Adrenal gland (tissue), 12 donors: ENCODE results near the gene SBNO2. TPM values are rescaled to one million over a fixed set of nuclear protein-coding genes. Genes with fewer than 3 reads are reported as not detected.
A peak's percentile ranks its signal among the peaks of the same experiment; 100 is the strongest.

Source experiments
- DNase-seq, 7 donors: peaks; one replicate each; pipeline ENCODE4 v3.0.0-alpha.2; 2019 to 2020
- H3K27ac ChIP-seq, 5 donors: fragments of 200-600 bp; sonication (generic) in 4 of 5; 1 replicate in 3 of 5; 2 replicates in 2 of 5; pipeline versions ENCODE4 v1.5.1 to v1.8.0; 2016 to 2020; ENCODE audit warnings: mild to moderate bottlenecking in 1 of 5
- H3K27me3 ChIP-seq: fragments of 200-600 bp; 2 replicates; pipeline ENCODE4 v1.8.0; 2021
- H3K36me3 ChIP-seq, 2 donors: fragments of 200-600 bp; replicated peaks in 1 of 2; 1 replicate in 1 of 2; 2 replicates in 1 of 2; pipeline versions ENCODE4 v1.5.1 to v1.8.0; 2018 to 2022
- H3K4me1 ChIP-seq, 2 donors: fragments of 200-600 bp; replicated peaks in 1 of 2; 1 replicate in 1 of 2; 2 replicates in 1 of 2; pipeline versions ENCODE4 v1.5.1 to v1.8.0; 2018 to 2021
- H3K4me3 ChIP-seq, 4 donors: fragments of 200-600 bp; sonication (generic) in 3 of 4; one replicate each; pipeline ENCODE4 v1.5.1; 2016 to 2018
- H3K9me3 ChIP-seq, 3 donors: fragments of 200-600 bp; sonication (generic) in 1 of 3; replicated peaks in 1 of 3; 1 replicate in 2 of 3; 2 replicates in 1 of 3; pipeline versions ENCODE4 v1.5.1 to v1.8.0; 2016 to 2021
- CTCF ChIP-seq, 6 experiments: fragments of 450-650 bp in 4 of 6; fragments of 200-600 bp in 2 of 6; sonication (generic) in 1 of 6; IDR thresholded peaks; 1 replicate in 5 of 6; 2 replicates in 1 of 6; pipeline versions ENCODE4 v1.5.1 to v1.8.0; 2016 to 2021; ENCODE audit warnings: antibody characterized with exemption in 6 of 6, mild to moderate bottlenecking in 2 of 6, moderate library complexity in 1 of 6
- POLR2A ChIP-seq, 2 donors: fragments of 450-650 bp; IDR thresholded peaks; one replicate each; pipeline ENCODE4 v1.6.1; 2017; ENCODE audit warnings: antibody characterized with exemption in 2 of 2, mild to moderate bottlenecking in 2 of 2, moderate library complexity in 1 of 2
- WGBS, 4 donors: extraction: QIAGEN DNeasy Blood & Tissue Kit in 2 of 4; methylation state at CpG; one replicate each; pipeline versions ENCODE4 v1.1.5 to v1.1.7; 2013 to 2017; 5-methylcytosine and 5-hydroxymethylcytosine counted together
- intact Hi-C, 2 donors: fragments of 100-400 bp; cut with DNase I; formaldehyde crosslinking; loops; one replicate each; pipeline versions ENCODE4 v1.14.1 to v1.15.0; 2022 to 2023
- polyA plus RNA-seq, 3 donors: library from polyadenylated mRNA; stranded (reverse); fragments of 200-250 nt in 2 of 3; fragments of 350-450 nt in 1 of 3; fragmentation: Illumina TruSeq in 1 of 3; extraction: RNeasy Lipid Tissue Mini Kit (QIAGEN cat#74804) in 1 of 3; gene quantifications; one replicate each; pipeline ENCODE4 v1.2.3, GENCODE V29; 2013 to 2014
- total RNA-seq, 9 donors: library from RNA; depleted of rRNA in 4 of 9; stranded (reverse); fragments of >200 nt in 4 of 9; fragments of 120-200 nt in 1 of 9; fragmentation: NEBNext Ultra II Directional in 1 of 9; extraction: Animal tissue kit (Norgen Biotek cat#: 25700) in 1 of 9; gene quantifications; one replicate each; pipeline versions ENCODE4 v1.1.0 to v1.2.4, GENCODE V29; 2013 to 2023
- donor health status: healthy with polysubstance abuse.
- donor health status: Bipolar disorder and iron deficiency.
- donor health status: DM: yes; HTN: yes; CAD: no.
- donor health status: DM: no; HTN: no; CAD: no.
- donor health status: DM: no; HTN: no; CAD: no.
- donor health status: DM: yes; HTN: yes; CAD: no.

SBNO2 gene
- total and polyA plus RNA-seq, 12 donors = 13.6 to 176 (median 74.7) TPM

GRCh38 chr19:1147934-1148549, 26.0 kb downstream of the SBNO2 start:
- intact Hi-C loops = no loop called here
- no peaks in the 10 kb centered on the region for H3K27me3 ChIP-seq
- no peak for TF ChIP-seq CTCF (IDR thresholded peaks at IDR 0.05)
- no peak for TF ChIP-seq POLR2A (IDR thresholded peaks at IDR 0.05)
- H3K4me1 ChIP-seq = peaks cover 13 to 25% of the 10 kb centered on the region in 2 donors
- no peak overlapping the region for H3K4me3 ChIP-seq
- no peaks in the 10 kb centered on the region for H3K9me3 ChIP-seq
- no peak for DNase-seq
- WGBS, 4 donors = 90 to 98% (median 93%) methylated on average over 6 to 15 of the region's 15 CpGs
- peak overlapping the region in 2 of 5 donors; percentile 30 to 34 for H3K27ac ChIP-seq
- H3K36me3 ChIP-seq = peaks cover 0 to 77% of the 10 kb centered on the region in 2 donors

GRCh38 chr19:1146858-1147780, 26.9 kb downstream of the SBNO2 start:
- no peak for DNase-seq
- WGBS, 4 donors = 76 to 86% (median 80%) methylated on average over 20 to 38 of the region's 38 CpGs
- peaks cover 0 to 75% of the 10 kb centered on the region in 2 donors for H3K36me3 ChIP-seq
- H3K9me3 ChIP-seq = no peaks in the 10 kb centered on the region
- no peak for TF ChIP-seq CTCF (IDR thresholded peaks at IDR 0.05)
- TF ChIP-seq POLR2A (IDR thresholded peaks at IDR 0.05) = no peak
- no peaks in the 10 kb centered on the region for H3K27me3 ChIP-seq
- peak overlapping the region in 1 of 5 donors; percentile 34 for H3K27ac ChIP-seq
- H3K4me3 ChIP-seq = no peak overlapping the region
- intact Hi-C loops = no loop called here
- peaks cover 13 to 18% of the 10 kb centered on the region in 2 donors for H3K4me1 ChIP-seq

- Histone ChIP-seq H3K36me3 (peaks cover 0 to 67% of the 10 kb centered on the region in 2 donors), H3K9me3 (no peaks in the 10 kb centered on the region), H3K4me3 (no peak overlapping the region), H3K27me3 (no peaks in the 10 kb centered on the region), H3K4me1 (peaks cover 11% of the 10 kb centered on the region in 2 donors), H3K27ac (no peak overlapping the region)
- no peak for DNase-seq
- intact Hi-C loops = no loop called here
- TF ChIP-seq CTCF (IDR thresholded peaks at IDR 0.05) = no peak
- TF ChIP-seq POLR2A (IDR thresholded peaks at IDR 0.05) = no peak
- WGBS, 4 donors = 90 to 100% (median 93%) methylated on average over 1 to 13 of the region's 13 CpGs
These were observed 27.7 kb downstream of the SBNO2 start for GRCh38 chr19:1146412-1146699.

- TF ChIP-seq POLR2A (IDR thresholded peaks at IDR 0.05) = no peak
- no peak for TF ChIP-seq CTCF (IDR thresholded peaks at IDR 0.05)
- intact Hi-C loops = no loop called here
- H3K36me3 ChIP-seq = peaks cover 0 to 65% of the 10 kb centered on the region in 2 donors
- H3K27ac ChIP-seq = peak overlapping the region in 1 of 5 donors; percentile 6
- H3K9me3 ChIP-seq = no peaks in the 10 kb centered on the region
- H3K27me3 ChIP-seq = no peaks in the 10 kb centered on the region
- H3K4me3 ChIP-seq = no peak overlapping the region
- peaks cover 5 to 6% of the 10 kb centered on the region in 2 donors for H3K4me1 ChIP-seq
- DNase-seq = no peak
- 94 to 96% (median 95%) methylated on average over 18 to 26 of the region's 26 CpGs for WGBS, 4 donors
These were observed 28.2 kb downstream of the SBNO2 start for GRCh38 chr19:1145635-1146411.
